GM21529 (cell line): Measurements from ENCODE around the gene GNB1L.

Experiments
- ATAC-seq: cut with Tn5 transposase; IDR thresholded peaks from one replicate; pipeline ENCODE4 v1.9.1; 2021; ENCODE audit not compliant: unreplicated experiment

The GNB1L gene

GRCh38 chr22:19824212-19824925, 30.3 kb downstream of the GNB1L start:
- no peak for ATAC-seq

- ATAC-seq, result no peak
These were observed 30.8 kb downstream of the GNB1L start for GRCh38 chr22:19823902-19824211.

- ATAC-seq, result no peak
These were observed 31.3 kb downstream of the GNB1L start for GRCh38 chr22:19823191-19823901.

GRCh38 chr22:19822301-19823117, 32.2 kb downstream of the GNB1L start:
- ATAC-seq, result no peak

GRCh38 chr22:19821523-19822300, 33.0 kb downstream of the GNB1L start:
- ATAC-seq, result no peak

- no peak for ATAC-seq
These were observed 33.7 kb downstream of the GNB1L start for GRCh38 chr22:19820880-19821522.

GRCh38 chr22:19819911-19820879, 34.5 kb downstream of the GNB1L start:
- ATAC-seq, result no peak

GRCh38 chr22:19819208-19819910, 35.3 kb downstream of the GNB1L start:
- ATAC-seq, result no peak

GRCh38 chr22:19818324-19819207, 36.1 kb downstream of the GNB1L start:
- no peak for ATAC-seq

GRCh38 chr22:19816372-19817119, 38.1 kb downstream of the GNB1L start:
- ATAC-seq, result no peak

GRCh38 chr22:19815823-19816290, 38.8 kb downstream of the GNB1L start:
- ATAC-seq, result no peak

- ATAC-seq, result no peak
These were observed 39.4 kb downstream of the GNB1L start for GRCh38 chr22:19815093-19815822.

- no peak for ATAC-seq
These were observed 40.2 kb downstream of the GNB1L start for GRCh38 chr22:19814428-19814827.

- no peak for ATAC-seq
These were observed 41.8 kb downstream of the GNB1L start for GRCh38 chr22:19812910-19813309.

- ATAC-seq, result no peak
These were observed 42.6 kb downstream of the GNB1L start for GRCh38 chr22:19811811-19812771.
